Muscle layer of colon (tissue), 2 donors: ENCODE results near the gene SOX2.

Experiments
- H3K27ac ChIP-seq: one replicate; pipeline ENCODE4 v1.7.0; 2013; ENCODE audit warnings: low read depth, mild to moderate bottlenecking, low read length, moderate library complexity
- H3K27me3 ChIP-seq, 2 donors: one replicate each; pipeline ENCODE4 v1.7.0; 2013; ENCODE audit warnings: low read length in 2 of 2, mild to moderate bottlenecking in 2 of 2; ENCODE audit not compliant: insufficient read depth in 2 of 2, control insufficient read depth in 1 of 2
- H3K36me3 ChIP-seq: one replicate; pipeline ENCODE4 v1.7.0; 2013; ENCODE audit warnings: mild to moderate bottlenecking, low read length; ENCODE audit not compliant: insufficient read depth
- H3K4me1 ChIP-seq: one replicate; pipeline ENCODE4 v1.7.0; 2013; ENCODE audit warnings: mild to moderate bottlenecking, low read length; ENCODE audit not compliant: insufficient read depth
- H3K4me3 ChIP-seq, 2 donors: one replicate each; pipeline ENCODE4 v1.7.0; 2013; ENCODE audit warnings: low read length in 2 of 2, low read depth in 1 of 2, mild to moderate bottlenecking in 1 of 2, moderate library complexity in 1 of 2
- H3K9ac ChIP-seq: one replicate; pipeline ENCODE4 v1.7.0; 2013; ENCODE audit warnings: low read length
- H3K9me3 ChIP-seq: one replicate; pipeline ENCODE4 v1.7.0; 2013; ENCODE audit warnings: mild to moderate bottlenecking, low read length
- donor health status: abdominal sarcoma.
- donor health status: Adenocarcinoma of cecum.

SOX2 gene

GRCh38 chr3:181711325-181712135 is at the start of gene SOX2:
TSS of gene SOX2 (plus strand) at chr3:181711925. CDS start at chr3:181712361, 436 bp downstream.
- Histone ChIP-seq H3K9ac (no peak within 1 kb of the TSS), H3K4me3 (peak within 1 kb of the TSS in 1 of 2 donors; percentile 25), H3K27me3 (peaks cover 77 to 99% of the 10 kb centered on the region in 2 donors), H3K27ac (no peak within 1 kb of the TSS), H3K9me3 (peaks cover 13% of the 10 kb centered on the region), H3K36me3 (no peaks in the 10 kb centered on the region), H3K4me1 (peaks cover 17% of the 10 kb centered on the region)

- no peaks in the 10 kb centered on the region for H3K4me1 ChIP-seq
- no peak overlapping the region for H3K27ac ChIP-seq
- H3K9me3 ChIP-seq, result no peaks in the 10 kb centered on the region
- H3K4me3 ChIP-seq, result no peak overlapping the region
- no peaks in the 10 kb centered on the region for H3K36me3 ChIP-seq
- H3K27me3 ChIP-seq, result no peaks in the 10 kb centered on the region
- no peak overlapping the region for H3K9ac ChIP-seq
Measured at GRCh38 chr3:181683563-181683962, 28.2 kb upstream of the SOX2 start.

- no peak overlapping the region for H3K4me3 ChIP-seq
- H3K4me1 ChIP-seq, result no peaks in the 10 kb centered on the region
- H3K27ac ChIP-seq, result no peak overlapping the region
- no peaks in the 10 kb centered on the region for H3K36me3 ChIP-seq
- no peaks in the 10 kb centered on the region for H3K9me3 ChIP-seq
- no peaks in the 10 kb centered on the region for H3K27me3 ChIP-seq
- no peak overlapping the region for H3K9ac ChIP-seq
Measured at GRCh38 chr3:181687190-181687589, 24.5 kb upstream of the SOX2 start.

GRCh38 chr3:181687731-181688130 is 24.0 kb upstream of the SOX2 start:
- Histone ChIP-seq H3K27me3 (no peaks in the 10 kb centered on the region), H3K27ac (no peak overlapping the region), H3K4me1 (no peaks in the 10 kb centered on the region), H3K9ac (no peak overlapping the region), H3K9me3 (no peaks in the 10 kb centered on the region), H3K4me3 (no peak overlapping the region), H3K36me3 (no peaks in the 10 kb centered on the region)

GRCh38 chr3:181689546-181689945 is 22.2 kb upstream of the SOX2 start:
- no peaks in the 10 kb centered on the region for H3K9me3 ChIP-seq
- no peak overlapping the region for H3K4me3 ChIP-seq
- no peaks in the 10 kb centered on the region for H3K27me3 ChIP-seq
- no peak overlapping the region for H3K27ac ChIP-seq
- H3K36me3 ChIP-seq, result no peaks in the 10 kb centered on the region
- no peaks in the 10 kb centered on the region for H3K4me1 ChIP-seq
- H3K9ac ChIP-seq, result no peak overlapping the region

GRCh38 chr3:181690769-181691168 is 21.0 kb upstream of the SOX2 start:
- Histone ChIP-seq H3K9me3 (no peaks in the 10 kb centered on the region), H3K4me1 (peaks cover 4% of the 10 kb centered on the region), H3K27ac (no peak overlapping the region), H3K4me3 (no peak overlapping the region), H3K27me3 (peaks cover 3 to 10% of the 10 kb centered on the region in 2 donors), H3K36me3 (no peaks in the 10 kb centered on the region), H3K9ac (no peak overlapping the region)

GRCh38 chr3:181691901-181692300 is 19.8 kb upstream of the SOX2 start:
- peaks cover 12% of the 10 kb centered on the region for H3K4me1 ChIP-seq
- H3K27ac ChIP-seq, result no peak overlapping the region
- H3K9me3 ChIP-seq, result no peaks in the 10 kb centered on the region
- no peak overlapping the region for H3K9ac ChIP-seq
- H3K36me3 ChIP-seq, result no peaks in the 10 kb centered on the region
- H3K27me3 ChIP-seq, result peaks cover 14 to 21% of the 10 kb centered on the region in 2 donors
- no peak overlapping the region for H3K4me3 ChIP-seq

GRCh38 chr3:181692311-181693145 is 19.2 kb upstream of the SOX2 start:
- Histone ChIP-seq H3K27me3 (peaks cover 21 to 28% of the 10 kb centered on the region in 2 donors), H3K4me3 (no peak overlapping the region), H3K4me1 (peaks cover 12% of the 10 kb centered on the region), H3K9ac (no peak overlapping the region), H3K9me3 (no peaks in the 10 kb centered on the region), H3K27ac (no peak overlapping the region), H3K36me3 (no peaks in the 10 kb centered on the region)

GRCh38 chr3:181693280-181693679 is 18.4 kb upstream of the SOX2 start:
- H3K27ac ChIP-seq, result no peak overlapping the region
- H3K4me3 ChIP-seq, result no peak overlapping the region
- peaks cover 28 to 35% of the 10 kb centered on the region in 2 donors for H3K27me3 ChIP-seq
- H3K9me3 ChIP-seq, result no peaks in the 10 kb centered on the region
- H3K4me1 ChIP-seq, result peaks cover 12% of the 10 kb centered on the region
- H3K36me3 ChIP-seq, result no peaks in the 10 kb centered on the region
- H3K9ac ChIP-seq, result no peak overlapping the region

- H3K4me3 ChIP-seq, result peak overlapping the region; percentile 9 to 52
- peaks cover 12% of the 10 kb centered on the region for H3K4me1 ChIP-seq
- no peak overlapping the region for H3K9ac ChIP-seq
- peaks cover 46 to 53% of the 10 kb centered on the region in 2 donors for H3K27me3 ChIP-seq
- no peaks in the 10 kb centered on the region for H3K36me3 ChIP-seq
- H3K9me3 ChIP-seq, result no peaks in the 10 kb centered on the region
- H3K27ac ChIP-seq, result no peak overlapping the region
Measured at GRCh38 chr3:181694805-181695660, 16.7 kb upstream of the SOX2 start.
